Measurements from ENCODE around the gene ERFL.

DNA sequence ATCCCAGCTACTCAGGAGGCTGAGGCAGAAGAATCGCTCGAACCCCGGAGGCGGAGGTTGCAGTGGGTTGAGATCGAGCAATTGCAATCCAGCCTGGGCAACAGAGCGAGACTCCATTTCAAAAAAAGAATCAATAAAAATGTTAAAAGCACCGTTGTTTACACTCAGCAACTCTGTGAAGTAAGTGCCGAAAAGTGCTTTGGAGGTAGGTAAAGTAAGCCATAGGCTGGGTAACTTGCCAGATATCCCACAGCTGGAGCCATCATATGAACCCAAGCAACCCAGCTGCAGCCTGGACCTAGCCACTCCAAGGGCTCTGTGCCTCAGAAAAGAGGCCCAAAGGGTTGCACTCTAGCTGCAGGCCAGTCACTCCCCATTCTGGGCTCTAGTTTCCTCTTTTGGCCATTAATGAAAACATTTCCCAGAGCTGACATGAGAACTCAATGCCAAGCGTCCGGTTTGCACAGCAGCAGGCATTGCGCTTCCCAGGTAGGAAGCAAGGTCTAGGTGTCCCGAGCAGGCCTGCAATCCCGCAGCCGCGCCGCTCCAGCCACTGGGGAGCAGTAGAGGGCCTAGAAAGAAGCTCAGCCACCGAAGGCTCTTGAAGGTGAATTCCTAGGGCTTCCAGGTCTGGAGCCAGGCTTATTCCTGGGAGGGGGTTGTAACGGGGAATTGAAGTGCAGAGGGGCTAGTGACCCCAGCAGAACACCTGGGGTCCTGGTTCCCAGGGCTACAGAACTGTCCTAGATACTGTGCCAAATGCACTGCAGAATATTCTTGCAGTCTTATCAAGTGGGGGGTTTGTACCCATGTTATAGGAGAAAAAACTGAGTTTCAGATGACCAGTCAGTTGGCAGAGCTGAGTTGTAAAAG, 55.2 kb downstream of the ERFL start:
- TF ChIP-seq, protein P1, sequence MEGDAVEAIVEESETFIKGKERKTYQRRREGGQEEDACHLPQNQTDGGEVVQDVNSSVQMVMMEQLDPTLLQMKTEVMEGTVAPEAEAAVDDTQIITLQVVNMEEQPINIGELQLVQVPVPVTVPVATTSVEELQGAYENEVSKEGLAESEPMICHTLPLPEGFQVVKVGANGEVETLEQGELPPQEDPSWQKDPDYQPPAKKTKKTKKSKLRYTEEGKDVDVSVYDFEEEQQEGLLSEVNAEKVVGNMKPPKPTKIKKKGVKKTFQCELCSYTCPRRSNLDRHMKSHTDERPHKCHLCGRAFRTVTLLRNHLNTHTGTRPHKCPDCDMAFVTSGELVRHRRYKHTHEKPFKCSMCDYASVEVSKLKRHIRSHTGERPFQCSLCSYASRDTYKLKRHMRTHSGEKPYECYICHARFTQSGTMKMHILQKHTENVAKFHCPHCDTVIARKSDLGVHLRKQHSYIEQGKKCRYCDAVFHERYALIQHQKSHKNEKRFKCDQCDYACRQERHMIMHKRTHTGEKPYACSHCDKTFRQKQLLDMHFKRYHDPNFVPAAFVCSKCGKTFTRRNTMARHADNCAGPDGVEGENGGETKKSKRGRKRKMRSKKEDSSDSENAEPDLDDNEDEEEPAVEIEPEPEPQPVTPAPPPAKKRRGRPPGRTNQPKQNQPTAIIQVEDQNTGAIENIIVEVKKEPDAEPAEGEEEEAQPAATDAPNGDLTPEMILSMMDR (IDR thresholded peaks at IDR 0.05): peak; percentile 82
- no peak for TF ChIP-seq EZH2 (IDR thresholded peaks at IDR 0.05; ENCODE audit: borderline replicate concordance, insufficient read depth, low read depth, low read length, poor library complexity, severe bottlenecking)
